Osteocyte (in vitro differentiated cells): ENCODE data around the gene ZAR1L. TPM values are rescaled to one million over a fixed set of nuclear protein-coding genes. Genes with fewer than 3 reads are reported as not detected.

Experiments
- DNase-seq: peaks from one replicate; pipeline ENCODE4 v3.0.0; 2021; ENCODE audit warnings: mixed read lengths; ENCODE audit not compliant: unreplicated experiment; ENCODE audit errors: extremely low spot score
- H3K27ac Mint-ChIP-seq: one replicate; pipeline ENCODE4 v1.8.0; 2021; ENCODE audit warnings: mild to moderate bottlenecking, mixed read lengths; ENCODE audit not compliant: unreplicated experiment
- H3K27me3 Mint-ChIP-seq: one replicate; pipeline ENCODE4 v1.8.0; 2021; ENCODE audit warnings: mixed read lengths; ENCODE audit not compliant: unreplicated experiment
- H3K36me3 Mint-ChIP-seq: one replicate; pipeline ENCODE4 v1.8.0; 2021; ENCODE audit warnings: mixed read lengths; ENCODE audit not compliant: unreplicated experiment
- H3K4me1 Mint-ChIP-seq: one replicate; pipeline ENCODE4 v1.8.0; 2021; ENCODE audit warnings: mixed read lengths; ENCODE audit not compliant: unreplicated experiment
- H3K4me3 Mint-ChIP-seq: one replicate; pipeline ENCODE4 v1.8.0; 2021; ENCODE audit warnings: mild to moderate bottlenecking, moderate library complexity, mixed read lengths; ENCODE audit not compliant: unreplicated experiment
- H3K9me3 Mint-ChIP-seq: one replicate; pipeline ENCODE4 v1.8.0; 2021; ENCODE audit warnings: mixed read lengths; ENCODE audit not compliant: unreplicated experiment
- CTCF ChIP-seq: fragments of 200-600 bp; sonication (generic); IDR thresholded peaks from 2 replicates; pipeline ENCODE4 v1.5.0; 2021; ENCODE audit warnings: antibody characterized with exemption, mild to moderate bottlenecking, moderate library complexity
- total RNA-seq: library from RNA; stranded (reverse); gene quantifications from 2 replicates; pipeline ENCODE4 v1.2.1, GENCODE V29; 2021

ZAR1L gene
- total RNA-seq, 1 donor from 2014 or later = not detected

- Mint-ChIP-seq H3K27ac (peak overlapping the region; percentile 20), H3K27me3 (no peaks in the 10 kb centered on the region), H3K4me3 (no peak overlapping the region), H3K36me3 (no peaks in the 10 kb centered on the region), H3K9me3 (no peaks in the 10 kb centered on the region), H3K4me1 (peaks cover 38% of the 10 kb centered on the region)
- TF ChIP-seq CTCF = no peak
- no peak for DNase-seq
Observed at GRCh38 chr13:32264407-32264806, 50.8 kb downstream of the ZAR1L start.

GRCh38 chr13:32262619-32263018, 52.5 kb downstream of the ZAR1L start:
- no peaks in the 10 kb centered on the region for H3K36me3 Mint-ChIP-seq

GRCh38 chr13:32262165-32262564, 53.0 kb downstream of the ZAR1L start:
- Mint-ChIP-seq H3K4me3 (no peak overlapping the region), H3K9me3 (no peaks in the 10 kb centered on the region), H3K27ac (peak overlapping the region; percentile 78), H3K36me3 (no peaks in the 10 kb centered on the region), H3K4me1 (peaks cover 38% of the 10 kb centered on the region), H3K27me3 (no peaks in the 10 kb centered on the region)
- no peak for TF ChIP-seq CTCF
- DNase-seq = no peak

More at GRCh38 chr13:32262619-32263018, 52.5 kb downstream of the ZAR1L start:
- Mint-ChIP-seq H3K4me1 (peaks cover 38% of the 10 kb centered on the region), H3K9me3 (no peaks in the 10 kb centered on the region), H3K27me3 (no peaks in the 10 kb centered on the region), H3K4me3 (no peak overlapping the region), H3K27ac (no peak overlapping the region)
- DNase-seq = no peak
- no peak for TF ChIP-seq CTCF

GRCh38 chr13:32261567-32261966, 53.6 kb downstream of the ZAR1L start:
- Mint-ChIP-seq H3K36me3 (no peaks in the 10 kb centered on the region), H3K9me3 (no peaks in the 10 kb centered on the region), H3K4me1 (peaks cover 38% of the 10 kb centered on the region), H3K4me3 (peak overlapping the region; percentile 2), H3K27me3 (no peaks in the 10 kb centered on the region), H3K27ac (peak overlapping the region; percentile 78)
- no peak for DNase-seq
- no peak for TF ChIP-seq CTCF

- no peak overlapping the region for H3K27ac Mint-ChIP-seq
- no peaks in the 10 kb centered on the region for H3K9me3 Mint-ChIP-seq
- no peaks in the 10 kb centered on the region for H3K36me3 Mint-ChIP-seq
- DNase-seq = no peak
- no peaks in the 10 kb centered on the region for H3K27me3 Mint-ChIP-seq
- peaks cover 45% of the 10 kb centered on the region for H3K4me1 Mint-ChIP-seq
- no peak for TF ChIP-seq CTCF
- H3K4me3 Mint-ChIP-seq = no peak overlapping the region
Observed at GRCh38 chr13:32259116-32259515, 56.0 kb downstream of the ZAR1L start.
